Endothelial cell of umbilical vein (primary cell): ENCODE measurements around the gene DDX39A. TPM values are rescaled to one million over a fixed set of nuclear protein-coding genes. Genes with fewer than 3 reads are reported as not detected.
A peak's percentile ranks its signal among the peaks of the same experiment; 100 is the strongest.

Source experiments
- BruUV-seq: library from RNA; stranded (reverse); fragments of 400-500 nt; replicated peaks from 2 replicates; lab custom pipeline; 2021; lab: Mats Ljungman, UMichigan
- CTCF ChIA-PET: fragments of 300-600, 350-600 bp; sonication (Branson Sonifier 250); formaldehyde crosslinking; loops from one replicate; lab custom pipeline; 2021; ENCODE audit warnings: antibody characterized with exemption, inconsistent platforms; lab: Charles Lee
- POLR2A ChIA-PET: fragments of 300-600, 350-600 bp; sonication (Branson Sonifier 250); formaldehyde crosslinking; loops from one replicate; lab custom pipeline; 2021; ENCODE audit warnings: antibody characterized with exemption, inconsistent platforms; lab: Charles Lee
- DNase-seq: peaks from one replicate; pipeline ENCODE4 v3.0.0-alpha.2; 2011; ENCODE audit warnings: low read depth, low spot score
- FAIRE-seq: peaks from 2 replicates; lab custom pipeline; 2011; peaks lifted over from hg19 to GRCh38; lab: Jason Lieb, UNC
- H2AFZ ChIP-seq: 2 replicates; pipeline ENCODE4 v1.6.0; 2012; ENCODE audit warnings: low read depth, low read length, control low read depth, inconsistent platforms
- H3K27ac ChIP-seq: 2 replicates; pipeline ENCODE4 v1.5.1; 2011; ENCODE audit warnings: low read depth, mild to moderate bottlenecking, control low read depth, low read length, moderate library complexity; ENCODE audit not compliant: insufficient read depth
- H3K27me3 ChIP-seq, 2 experiments: 2 replicates each; pipeline versions ENCODE4 v1.6.0 to v1.6.1; 2011; ENCODE audit warnings: low read length in 2 of 2, mixed read lengths in 1 of 2; ENCODE audit not compliant: control insufficient read depth in 2 of 2, insufficient read depth in 2 of 2
- H3K36me3 ChIP-seq, 2 experiments: 2 replicates in 1 of 2; 3 replicates in 1 of 2; pipeline ENCODE4 v1.5.1; 2011; ENCODE audit warnings: low read length in 2 of 2, mild to moderate bottlenecking in 1 of 2, moderate library complexity in 1 of 2; ENCODE audit not compliant: control insufficient read depth in 2 of 2, insufficient read depth in 2 of 2; ENCODE audit errors: extremely low read depth in 1 of 2
- H3K4me1 ChIP-seq: 3 replicates; pipeline ENCODE4 v1.5.1; 2011; ENCODE audit warnings: mild to moderate bottlenecking, low read length; ENCODE audit not compliant: control insufficient read depth, insufficient read depth; ENCODE audit errors: extremely low read depth
- H3K4me2 ChIP-seq: 2 replicates; pipeline ENCODE4 v1.6.1; 2011; ENCODE audit warnings: low read length, control low read depth, mixed read lengths; ENCODE audit not compliant: insufficient read depth
- H3K4me3 ChIP-seq, 3 experiments: fragments of 200-600 bp in 1 of 3; sonication (generic), shearing (Covaris generic) in 1 of 3; replicated peaks in 1 of 3; 2 replicates each; pipeline ENCODE4 v1.5.1; 2011 to 2016; ENCODE audit warnings: control low read depth in 3 of 3, low read length in 3 of 3, mild to moderate bottlenecking in 2 of 3, inconsistent platforms in 1 of 3, low read depth in 1 of 3, moderate library complexity in 1 of 3; ENCODE audit not compliant: insufficient read depth in 1 of 3
- H3K79me2 ChIP-seq: 2 replicates; pipeline ENCODE4 v1.6.0; 2012; ENCODE audit warnings: low read length, inconsistent platforms; ENCODE audit not compliant: control insufficient read depth, insufficient read depth
- H3K9ac ChIP-seq: replicated peaks from 2 replicates; pipeline ENCODE3; 2011; ENCODE audit warnings: low read length, control low read depth; ENCODE audit not compliant: insufficient read depth; ENCODE audit errors: extremely low read depth
- H3K9me1 ChIP-seq: replicated peaks from 3 replicates; pipeline ENCODE4 v1.6.0; 2011; ENCODE audit warnings: mild to moderate bottlenecking, low read length; ENCODE audit not compliant: control insufficient read depth, insufficient read depth; ENCODE audit errors: extremely low read depth
- H3K9me3 ChIP-seq: replicated peaks from 2 replicates; pipeline ENCODE4 v1.5.1; 2012; ENCODE audit warnings: low read length, inconsistent platforms; ENCODE audit not compliant: control insufficient read depth, insufficient read depth
- H4K20me1 ChIP-seq: replicated peaks from 2 replicates; pipeline ENCODE3; 2011; ENCODE audit warnings: mild to moderate bottlenecking, low read length; ENCODE audit not compliant: control insufficient read depth, insufficient read depth; ENCODE audit errors: extremely low read depth
- CTCF ChIP-seq, 2 donors: IDR thresholded peaks; 1 replicate in 1 of 2; 2 replicates in 1 of 2; pipeline ENCODE4 v1.5.1; 2011; ENCODE audit warnings: low read length in 2 of 2, mild to moderate bottlenecking in 2 of 2, moderate library complexity in 2 of 2, control low read depth in 1 of 2, inconsistent platforms in 1 of 2, low read depth in 1 of 2; ENCODE audit not compliant: insufficient read depth in 1 of 2; ENCODE audit errors: extremely low read depth in 1 of 2
- EZH2 ChIP-seq: IDR thresholded peaks from 2 replicates; pipeline ENCODE4 v1.6.1; 2012; ENCODE audit warnings: borderline replicate concordance, low read depth, mild to moderate bottlenecking, moderate library complexity, low read length, inconsistent platforms; ENCODE audit not compliant: severe bottlenecking
- FOS ChIP-seq: IDR thresholded peaks from 2 replicates; pipeline ENCODE4 v1.6.1; 2011; ENCODE audit warnings: mild to moderate bottlenecking, low read length, moderate library complexity, borderline replicate concordance; ENCODE audit not compliant: insufficient read depth
- GATA2 ChIP-seq: IDR thresholded peaks from 2 replicates; pipeline ENCODE4 v1.7.0; 2011; ENCODE audit warnings: low read depth, mild to moderate bottlenecking, moderate library complexity, mixed read lengths, low read length; ENCODE audit not compliant: insufficient read length, insufficient read depth
- JUN ChIP-seq: IDR thresholded peaks from 2 replicates; pipeline ENCODE4 v1.6.1; 2011; ENCODE audit warnings: borderline replicate concordance, low read depth; ENCODE audit not compliant: insufficient read length, insufficient read depth
- MYC ChIP-seq: IDR thresholded peaks from one replicate; pipeline ENCODE4 v1.6.1; 2011; ENCODE audit warnings: mild to moderate bottlenecking, low read depth, low read length
- POLR2AphosphoS5 ChIP-seq: IDR thresholded peaks from 2 replicates; pipeline ENCODE4 v1.6.1; 2012; ENCODE audit warnings: low read depth, mild to moderate bottlenecking, control low read depth, low read length, moderate library complexity; ENCODE audit not compliant: insufficient read depth
- dilution Hi-C: fragments of 300-500 bp; cut with MboI; formaldehyde crosslinking; loops from one replicate; pipeline ENCODE4 v1.15.0; 2019; ENCODE audit warnings: low sequenced_read_pairs; ENCODE audit not compliant: extremely low pct_ligation_motif_present
- intact Hi-C: fragments of 100-400 bp; cut with micrococcal nuclease; formaldehyde crosslinking; loops from one replicate; pipeline ENCODE4 v1.10.0; 2022
- polyA plus RNA-seq, 4 experiments: library from polyadenylated mRNA; depleted of rRNA in 3 of 4; stranded (reverse) in 3 of 4; unstranded in 1 of 4; fragments of >200 nt; gene quantifications; 2 replicates each; pipeline versions ENCODE4 v1.2.1 to v1.2.3, GENCODE V29; 2011 to 2012; ENCODE audit warnings: missing spikeins in 1 of 4
- total RNA-seq: library from RNA; stranded (reverse); gene quantifications from 2 replicates; pipeline ENCODE4 v1.2.3, GENCODE V29; 2021

DDX39A gene
- total and polyA plus RNA-seq, 2 donors (not counting 3 experiments of a cell fraction or from before 2014, with no cell fraction given), result 157 to 158 TPM

- CTCF ChIA-PET, result interaction anchor here (0.6 to 3.3 kb wide), 31 partner anchors 9 to 526 kb away, joined by 3 to 36 read pairs (median 4); partner anchors contain the start of genes ADGRE5 and ASF1B
- Histone ChIP-seq H3K27me3 (no peaks in the 10 kb centered on the region), H3K4me1 (no peaks in the 10 kb centered on the region), H3K36me3 (peaks cover 19 to 43% of the 10 kb centered on the region in 2 experiments), H2AFZ (no peak overlapping the region), H3K9me3 (no peaks in the 10 kb centered on the region), H3K9me1 (no peaks in the 10 kb centered on the region), H3K9ac (no peak overlapping the region), H3K4me3 (peak overlapping the region in 1 of 3 experiments; percentile 9), H4K20me1 (no peaks in the 10 kb centered on the region), H3K27ac (no peak overlapping the region), H3K4me2 (no peak overlapping the region), H3K79me2 (peaks cover 5% of the 10 kb centered on the region)
- DNase-seq, result peak; percentile 93
- POLR2A ChIA-PET, result no interaction called here
- peak; percentile 90 for FAIRE-seq
- dilution Hi-C loops (no loop called here), intact Hi-C loops (loop anchor here (1.0 to 2.0 kb wide), 9 partner anchors 13 to 270 kb away; partner anchors contain the start of genes ASF1B and DDX39A)
- no TSS peak for BruUV-seq
- TF ChIP-seq MYC (peak; percentile 33), JUN (no peak), FOS (no peak), POLR2AphosphoS5 (peak; percentile 63), CTCF (IDR thresholded peaks at IDR 0.05; ENCODE audit: extremely low read depth in 1 of 2, insufficient read depth in 1 of 2, low read depth in 1 of 2, low read length in 2 of 2) (peak; percentile 36 to 92), EZH2 (no peak), GATA2 (no peak)
These were observed 13.1 kb downstream of the DDX39A start for GRCh38 chr19:14405758-14406644.
